Endometrial microvascular endothelial cells (primary cell): Measurements from ENCODE around the gene ADGRG6. TPM values are rescaled to one million over a fixed set of nuclear protein-coding genes. Genes with fewer than 3 reads are reported as not detected.

ENCODE experiments used
- in situ Hi-C: cut with HindIII; loops from 2 replicates; pipeline ENCODE4 v1.10.0; 2017; ENCODE audit warnings: low sequenced_read_pairs, low pct_unique_long_range_greater_than_20kb; ENCODE audit errors: inconsistent ontology term
- total RNA-seq: library from RNA; depleted of rRNA; stranded (reverse); fragments of >200 nt; gene quantifications from one replicate; pipeline ENCODE4 v1.2.3, GENCODE V29; 2015; ENCODE audit errors: inconsistent ontology term

The ADGRG6 gene
- total RNA-seq, 1 donor from 2014 or later, result 219 TPM

DNA sequence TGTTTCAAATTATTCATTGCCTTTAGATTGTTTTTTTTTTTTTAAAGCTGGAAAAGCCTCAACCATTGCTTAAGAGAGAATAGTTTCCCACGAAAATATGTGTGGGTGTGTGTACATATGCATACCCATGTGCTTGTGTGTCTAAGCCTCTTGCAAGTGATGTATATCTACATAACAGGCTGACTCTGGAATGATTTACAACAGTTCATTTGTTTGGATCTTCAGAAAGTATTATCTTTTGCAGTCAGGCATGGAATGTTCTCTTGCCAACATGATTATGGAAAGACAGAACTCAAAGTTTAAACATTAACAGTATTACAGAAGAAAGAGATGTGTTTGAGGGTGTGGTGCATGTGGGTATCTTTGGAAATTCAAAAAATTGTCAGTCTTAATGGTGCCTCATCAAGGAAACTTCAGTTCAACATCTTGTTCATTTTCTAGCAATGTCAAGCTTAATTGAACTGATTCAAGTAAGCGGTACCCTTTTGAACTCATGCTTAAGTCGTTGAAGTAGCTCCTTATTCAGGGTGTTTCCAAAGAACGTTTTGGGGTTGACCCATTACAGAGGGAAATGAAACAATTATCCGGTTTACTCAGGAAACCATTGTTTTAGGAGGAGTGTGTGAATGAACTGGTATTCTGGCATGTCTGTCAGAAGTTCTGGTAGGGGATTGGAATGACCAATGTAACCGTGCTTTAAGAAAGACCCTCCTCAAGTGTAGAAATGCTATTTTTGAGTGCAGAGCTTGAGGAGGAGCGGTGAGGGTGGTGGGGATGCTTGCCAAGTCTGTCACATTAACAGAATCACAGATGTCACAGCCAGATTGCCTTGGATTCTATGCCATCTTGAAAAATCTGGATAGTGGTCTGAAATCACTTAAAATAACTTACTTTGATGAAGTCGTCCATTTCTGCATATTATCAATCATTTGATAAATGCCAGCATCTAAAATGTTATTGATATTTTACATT is 60.3 kb downstream of the ADGRG6 start:
- in situ Hi-C loops, result no loop called here

GRCh38 chr6:142367061-142367460 is 65.3 kb downstream of the ADGRG6 start:
- in situ Hi-C loops, result no loop called here

- in situ Hi-C loops, result no loop called here
Observed at GRCh38 chr6:142367501-142368018, 65.8 kb downstream of the ADGRG6 start.

DNA sequence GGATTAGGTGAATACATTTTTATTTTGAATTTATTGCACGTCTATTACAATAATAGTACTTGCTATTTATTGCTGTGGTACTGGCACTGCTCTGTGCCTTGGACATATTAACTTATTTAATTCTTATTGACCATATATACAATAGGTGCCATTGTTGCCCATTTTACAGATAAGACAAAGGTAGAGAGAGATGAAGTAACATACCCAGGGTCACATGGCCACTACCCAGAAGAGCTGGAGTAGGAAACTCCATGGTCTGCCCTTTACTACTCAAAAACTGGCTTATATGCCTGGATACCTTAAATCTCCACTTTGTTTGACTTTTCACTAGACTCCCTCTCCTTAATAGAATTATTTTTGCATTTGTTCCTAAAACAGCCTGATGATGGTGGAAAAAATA is 67.5 kb downstream of the ADGRG6 start:
- in situ Hi-C loops, result no loop called here

GRCh38 chr6:142372348-142372747 is 70.5 kb downstream of the ADGRG6 start:
- in situ Hi-C loops, result no loop called here

- in situ Hi-C loops, result no loop called here
Observed at GRCh38 chr6:142373268-142374090, 71.7 kb downstream of the ADGRG6 start.

GRCh38 chr6:142374091-142374770 is 72.4 kb downstream of the ADGRG6 start:
- in situ Hi-C loops, result no loop called here

DNA sequence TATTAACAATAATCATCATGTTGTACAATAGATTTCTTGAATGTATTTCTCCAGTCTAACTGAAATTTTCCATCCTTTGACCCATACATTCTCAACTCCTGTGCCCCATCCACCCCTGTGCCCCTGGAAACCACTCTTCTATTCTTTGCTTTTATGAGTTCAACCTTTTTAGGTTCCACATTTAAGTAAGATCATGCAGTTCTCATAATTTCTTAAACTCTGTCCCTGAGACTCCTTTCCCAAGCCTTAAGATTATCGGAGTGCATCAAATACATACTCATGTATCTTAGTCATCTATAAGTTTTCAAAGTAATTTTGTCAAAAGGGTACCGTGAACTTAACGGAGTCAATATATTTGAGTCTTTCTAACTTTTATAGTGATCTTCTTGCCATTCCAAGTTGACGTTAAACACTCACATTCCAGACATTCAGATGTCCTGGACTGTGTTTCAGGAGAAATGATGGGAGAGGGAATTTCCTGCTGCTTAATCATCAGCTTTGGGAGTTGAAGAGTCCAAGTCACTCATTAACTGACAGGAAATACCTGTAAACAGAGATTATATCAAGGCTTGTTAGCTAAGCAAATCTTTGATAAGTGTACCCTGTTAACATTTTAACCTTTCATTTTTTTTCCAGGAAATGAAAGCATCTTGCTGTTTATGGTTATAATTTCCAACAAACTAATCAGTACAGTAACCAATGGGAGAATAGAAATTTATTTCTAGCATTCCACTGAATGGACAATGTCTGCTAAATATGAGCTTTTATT is 73.3 kb downstream of the ADGRG6 start:
- in situ Hi-C loops, result loop anchor here (25.0 kb wide), 1 partner anchor 138 kb away; no protein-coding TSS in a partner anchor

- in situ Hi-C loops, result loop anchor here (25.0 kb wide), 1 partner anchor 139 kb away; no protein-coding TSS in a partner anchor
Observed at GRCh38 chr6:142376115-142376514, 74.3 kb downstream of the ADGRG6 start.

GRCh38 chr6:142376800-142377496 is 75.1 kb downstream of the ADGRG6 start:
- in situ Hi-C loops, result loop anchor here (25.0 kb wide), 1 partner anchor 140 kb away; no protein-coding TSS in a partner anchor

GRCh38 chr6:142377497-142377848 is 75.7 kb downstream of the ADGRG6 start:
- in situ Hi-C loops, result loop anchor here (25.0 kb wide), 1 partner anchor 140 kb away; no protein-coding TSS in a partner anchor

DNA sequence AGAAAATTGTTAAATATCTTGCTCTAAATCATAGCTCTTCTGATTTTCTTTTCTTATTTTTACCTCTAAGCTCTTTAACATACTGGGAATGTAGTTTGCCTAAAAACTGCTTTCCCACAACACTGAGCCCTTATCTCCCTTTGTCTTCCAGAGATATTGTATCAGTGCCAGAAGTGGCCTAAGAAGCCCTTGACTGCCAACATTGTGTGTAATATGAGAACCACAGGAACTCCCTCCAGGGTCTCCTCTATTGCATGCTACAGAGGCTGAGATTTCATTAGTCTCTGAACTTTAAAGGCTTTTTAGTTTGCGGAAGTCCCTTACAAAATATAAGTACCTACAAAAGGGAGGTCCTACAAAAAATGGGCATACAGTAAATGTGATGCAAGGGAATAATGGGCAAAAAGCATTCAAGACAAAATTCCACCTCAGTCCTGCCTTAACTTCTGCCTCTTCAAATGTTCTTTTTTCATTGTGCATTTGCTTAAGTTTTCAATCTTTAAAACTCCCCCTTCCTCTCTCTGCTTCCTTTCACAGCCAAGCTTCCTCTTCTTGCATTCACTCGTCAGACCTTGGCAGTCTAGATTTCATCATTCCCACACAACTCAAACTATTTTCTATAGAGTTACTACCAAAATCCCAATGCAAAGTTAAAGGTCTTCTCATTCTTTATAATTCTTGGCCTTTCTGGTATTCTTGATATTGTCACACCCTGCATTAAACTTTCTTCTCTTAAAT is 76.5 kb downstream of the ADGRG6 start:
- in situ Hi-C loops, result loop anchor here (25.0 kb wide), 1 partner anchor 141 kb away; no protein-coding TSS in a partner anchor

DNA sequence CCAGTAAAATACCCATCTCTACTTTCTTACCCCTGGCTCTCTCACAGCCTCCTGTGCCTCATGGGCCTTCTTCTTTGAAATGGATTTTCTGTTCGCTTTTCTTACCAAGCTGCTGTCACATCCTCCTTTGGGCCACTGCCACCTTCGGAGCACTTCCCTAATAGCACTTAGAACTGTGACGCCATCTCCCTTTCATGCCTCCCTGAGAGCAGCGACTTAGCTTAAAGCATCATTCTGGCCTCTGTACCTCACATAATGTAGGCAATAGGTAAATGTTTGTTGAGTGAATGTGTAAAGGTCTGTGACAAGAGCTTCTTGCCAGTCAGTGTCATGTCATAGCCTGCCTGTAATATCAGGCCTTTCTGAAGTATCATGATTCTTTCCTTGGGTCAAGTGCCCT is 78.8 kb downstream of the ADGRG6 start:
- in situ Hi-C loops, result loop anchor here (25.0 kb wide), 1 partner anchor 143 kb away; no protein-coding TSS in a partner anchor

DNA sequence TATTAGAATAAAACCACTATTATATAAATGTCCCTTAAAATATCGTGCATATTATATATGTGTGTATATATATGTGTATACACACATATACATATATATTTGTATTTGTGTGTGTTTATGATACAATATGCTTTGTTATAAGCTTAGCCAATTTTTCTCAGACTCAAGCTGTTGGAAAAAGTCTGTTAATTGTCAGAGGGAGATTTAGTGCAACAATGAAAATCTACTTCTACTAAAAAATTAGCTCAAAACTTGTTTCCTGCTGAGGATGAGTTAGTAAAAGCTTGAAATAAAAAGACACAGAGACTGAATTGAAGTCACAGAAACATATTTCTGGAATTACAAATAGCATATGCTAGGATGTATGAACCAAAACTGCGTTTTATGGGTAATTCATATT is 79.4 kb downstream of the ADGRG6 start:
- in situ Hi-C loops, result loop anchor here (25.0 kb wide), 1 partner anchor 144 kb away; no protein-coding TSS in a partner anchor

GRCh38 chr6:142381845-142382378 is 80.1 kb downstream of the ADGRG6 start:
- in situ Hi-C loops, result loop anchor here (25.0 kb wide), 1 partner anchor 145 kb away; no protein-coding TSS in a partner anchor

- in situ Hi-C loops, result loop anchor here (25.0 kb wide), 1 partner anchor 147 kb away; no protein-coding TSS in a partner anchor
Observed at GRCh38 chr6:142384519-142385254, 82.9 kb downstream of the ADGRG6 start.
